GM11168 (cell line): Measurements from ENCODE around the gene PDE2A.

Experiments
- in situ Hi-C: fragments of 300-500 bp; cut with MboI; formaldehyde crosslinking; loops from one replicate; pipeline ENCODE4 v1.12.0; 2022; ENCODE audit warnings: low sequenced_read_pairs; ENCODE audit not compliant: unreplicated experiment

The PDE2A gene

GRCh38 chr11:72673943-72674828 lies at the start of gene PDE2A:
PDE2A (minus strand) TSS chr11:72674422; CDS start chr11:72674207, 215 bp downstream.
- in situ Hi-C loops: no loop called here

DNA sequence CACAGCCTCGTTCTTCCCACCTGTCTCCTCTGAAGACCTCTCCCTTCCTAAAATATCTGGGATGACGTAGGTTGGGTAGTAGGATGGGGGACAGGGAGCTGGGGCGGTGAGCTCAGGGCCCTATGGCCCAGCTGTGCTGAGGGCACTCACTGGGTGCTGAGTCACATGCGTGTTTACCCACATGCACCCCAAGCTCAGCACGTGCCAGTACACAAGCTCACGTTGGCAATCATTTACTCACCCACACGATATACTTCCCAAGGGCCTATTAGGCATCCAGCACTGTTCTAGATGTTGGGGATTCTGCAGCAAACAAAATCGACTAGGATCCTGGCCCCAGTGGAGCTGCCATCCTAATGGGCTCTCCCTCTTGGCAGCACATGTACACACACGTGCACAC lies 49.3 kb upstream of the PDE2A start:
- in situ Hi-C loops: no loop called here

DNA sequence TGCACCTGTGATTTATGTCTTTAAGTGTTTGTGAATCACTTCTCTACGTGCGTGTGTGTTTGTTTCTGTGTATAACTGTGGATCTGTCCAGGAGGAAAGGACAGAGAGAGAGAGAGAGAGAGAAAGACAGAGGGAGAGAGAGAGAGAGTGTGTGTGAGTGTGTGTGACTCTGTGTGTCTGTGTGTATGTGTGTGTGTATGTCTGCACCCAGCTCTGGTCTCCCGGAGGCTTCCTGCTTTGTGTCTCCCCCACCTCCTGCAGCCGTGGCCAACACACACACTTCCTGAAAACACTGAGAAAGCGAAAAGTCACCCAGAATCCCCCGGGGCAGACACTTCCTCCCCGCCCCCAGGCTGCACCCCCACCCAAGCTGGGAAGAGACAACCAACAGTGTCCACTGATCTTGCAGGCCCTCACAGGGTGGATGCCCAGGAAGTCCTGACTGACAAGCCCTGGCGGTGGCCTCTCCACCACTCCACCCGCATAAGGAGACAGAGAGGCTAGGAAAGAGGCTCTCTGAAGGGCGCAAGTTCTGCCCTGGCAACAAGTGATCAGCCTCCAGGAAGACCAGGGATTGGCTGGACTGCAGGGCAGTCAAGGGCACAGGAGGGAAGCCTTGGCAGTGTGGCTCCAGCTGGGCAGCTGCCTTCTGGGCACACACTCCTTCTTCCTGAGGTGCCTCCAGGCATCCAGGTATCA lies 48.0 kb upstream of the PDE2A start:
- in situ Hi-C loops: no loop called here

DNA sequence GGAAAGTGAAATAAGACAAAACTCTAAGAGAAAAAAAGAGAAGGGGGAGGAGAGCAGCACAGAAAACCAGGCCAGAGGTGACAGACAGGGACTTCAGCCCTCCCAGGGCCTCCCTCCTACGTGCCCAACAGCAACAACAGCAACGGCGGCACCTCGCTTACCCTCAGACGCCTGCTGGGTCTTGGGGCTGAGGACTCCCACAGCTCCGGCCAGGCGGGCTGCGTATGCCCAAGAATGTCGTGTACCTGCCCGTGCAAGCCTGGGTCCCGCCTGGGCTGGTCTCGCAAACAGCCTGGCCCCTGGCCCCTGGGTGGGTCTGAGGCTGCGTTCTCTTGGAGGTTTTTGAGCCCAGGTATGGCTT lies 47.4 kb upstream of the PDE2A start:
- in situ Hi-C loops: no loop called here

DNA sequence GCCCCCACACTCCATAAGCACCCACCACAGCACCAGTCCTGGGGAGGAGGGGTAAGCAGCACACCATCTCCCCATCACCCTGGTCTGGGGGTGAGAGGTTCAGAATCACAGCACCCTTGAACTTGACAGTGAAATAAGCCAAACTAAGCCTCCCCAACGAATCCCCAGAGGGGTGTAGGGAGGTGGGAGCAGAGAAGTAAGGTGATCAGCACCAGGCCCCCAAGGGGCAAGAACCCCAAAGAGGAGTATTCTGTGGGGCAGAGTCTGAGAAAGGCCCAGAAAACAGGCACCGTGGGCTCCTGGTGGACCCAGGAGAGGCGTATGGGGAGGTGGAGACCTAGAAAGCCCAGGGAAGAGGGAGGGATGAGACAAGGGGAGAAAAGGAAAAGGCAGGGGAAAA lies 47.1 kb upstream of the PDE2A start:
- in situ Hi-C loops: no loop called here

DNA sequence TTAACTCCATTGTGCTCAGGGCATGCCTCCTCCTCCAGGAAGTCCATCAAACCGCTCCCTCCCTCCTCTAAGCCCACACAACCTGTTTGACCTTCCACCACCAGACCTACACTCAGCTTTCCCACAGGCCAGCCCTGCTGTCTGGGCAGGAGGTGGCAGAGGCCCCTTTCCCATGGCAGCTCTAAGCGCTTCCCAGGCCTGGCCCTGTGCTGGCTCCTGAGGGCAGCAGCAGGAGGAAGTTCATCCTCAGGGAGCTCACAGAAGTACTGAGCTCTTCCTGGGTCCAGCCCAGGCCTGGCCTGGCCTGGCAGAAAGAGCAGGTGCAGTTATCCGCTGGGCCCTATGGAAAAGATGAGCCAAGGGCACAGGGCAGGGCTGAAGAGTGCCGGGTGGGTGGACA lies 46.6 kb upstream of the PDE2A start:
- in situ Hi-C loops: no loop called here

- in situ Hi-C loops: no loop called here
These were observed 45.8 kb upstream of the PDE2A start for GRCh38 chr11:72720047-72720446.

DNA sequence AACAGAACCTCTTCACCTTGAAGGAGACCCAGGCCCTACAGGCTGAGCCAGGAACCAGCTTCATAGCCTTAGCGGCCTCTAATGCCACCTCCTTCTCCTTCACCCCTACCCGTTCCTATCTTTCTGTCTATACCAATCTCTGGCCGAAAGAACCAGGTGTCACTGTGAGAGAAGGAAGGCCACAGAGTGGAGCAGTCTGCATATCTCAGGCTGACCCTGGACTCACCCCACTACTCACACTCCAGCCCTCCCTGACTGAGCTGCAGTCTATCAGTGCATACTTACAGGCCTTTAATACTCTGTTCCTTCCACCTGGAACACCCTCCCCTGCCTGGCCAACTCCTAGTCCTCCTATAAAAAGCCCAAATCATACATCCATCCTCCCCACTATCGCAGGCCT lies 45.3 kb upstream of the PDE2A start:
- in situ Hi-C loops: no loop called here

GRCh38 chr11:72719144-72719543 lies 44.9 kb upstream of the PDE2A start:
- in situ Hi-C loops: no loop called here

DNA sequence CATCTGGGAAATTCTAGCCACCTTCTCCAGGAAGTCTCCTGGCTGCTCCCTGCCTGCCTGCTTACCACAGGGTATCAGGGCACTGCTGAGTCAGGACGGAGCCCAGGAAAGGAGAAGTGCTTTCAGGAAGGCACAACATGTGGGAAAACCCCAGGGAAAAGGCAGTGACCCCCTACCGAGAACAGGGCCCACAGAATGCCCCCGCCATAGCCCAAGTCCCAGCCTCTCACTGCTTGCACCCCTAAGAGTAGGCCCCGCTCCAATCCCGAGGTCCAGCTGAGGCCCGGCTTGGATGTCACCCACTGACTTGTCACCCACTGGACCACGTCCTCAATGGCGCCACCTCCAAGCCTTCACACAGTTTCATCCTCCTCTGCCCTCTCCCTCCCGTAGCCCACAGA lies 43.9 kb upstream of the PDE2A start:
- in situ Hi-C loops: no loop called here

- in situ Hi-C loops: no loop called here
These were observed 42.7 kb upstream of the PDE2A start for GRCh38 chr11:72716788-72717435.

- in situ Hi-C loops: no loop called here
These were observed 42.1 kb upstream of the PDE2A start for GRCh38 chr11:72716290-72716689.

- in situ Hi-C loops: no loop called here
These were observed 38.6 kb upstream of the PDE2A start for GRCh38 chr11:72712841-72713240.

DNA sequence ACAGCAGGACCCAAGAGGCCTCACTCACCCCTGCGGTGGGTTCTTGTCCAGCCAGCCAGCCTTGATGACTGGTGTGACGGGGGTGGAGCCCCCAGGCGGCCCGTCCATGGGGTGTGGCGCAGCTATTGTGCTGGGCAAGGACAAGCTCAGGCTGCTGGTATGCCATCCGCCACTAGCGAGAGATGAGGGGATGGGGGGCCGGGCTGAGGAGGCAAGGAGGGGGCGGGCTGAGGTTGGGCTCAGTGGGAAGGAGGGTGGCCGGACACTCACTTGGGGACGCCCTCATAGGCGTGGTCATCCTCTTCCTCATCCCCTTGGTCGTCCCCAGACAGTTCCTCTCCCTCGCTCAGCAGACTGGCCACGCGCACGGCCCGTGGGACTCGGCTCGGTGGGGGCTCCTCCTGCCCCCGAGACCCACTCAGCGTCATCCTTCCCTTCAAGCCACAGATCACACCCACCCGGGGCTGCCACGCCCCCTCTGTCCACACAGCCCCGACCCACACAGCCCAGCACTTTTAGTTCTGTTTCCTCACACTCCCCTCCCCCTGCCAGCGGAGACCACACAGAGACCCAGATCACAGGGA lies 38.0 kb upstream of the PDE2A start:
- in situ Hi-C loops: no loop called here

GRCh38 chr11:72711141-72711540 lies 36.9 kb upstream of the PDE2A start:
- in situ Hi-C loops: no loop called here

DNA sequence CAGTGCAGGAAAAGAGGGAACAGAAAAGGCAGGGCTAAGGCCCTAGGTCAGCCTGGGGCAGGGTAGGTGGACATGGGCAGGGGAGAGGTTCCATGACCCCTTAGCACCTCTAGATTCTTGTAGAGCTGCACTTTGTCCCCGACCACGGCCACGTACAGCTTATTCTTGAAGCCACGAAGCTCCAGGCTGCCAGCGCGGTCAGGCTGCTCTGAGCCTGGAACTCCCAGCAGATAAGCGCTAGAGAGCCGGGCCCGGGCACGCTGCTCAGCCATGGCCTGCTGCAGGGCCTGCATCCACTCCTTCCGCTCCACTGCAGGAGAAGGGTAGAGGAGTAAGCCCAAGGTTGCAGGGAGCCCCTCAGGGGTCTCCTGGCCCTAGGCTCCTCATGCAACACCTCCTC lies 36.1 kb upstream of the PDE2A start:
- in situ Hi-C loops: no loop called here

DNA sequence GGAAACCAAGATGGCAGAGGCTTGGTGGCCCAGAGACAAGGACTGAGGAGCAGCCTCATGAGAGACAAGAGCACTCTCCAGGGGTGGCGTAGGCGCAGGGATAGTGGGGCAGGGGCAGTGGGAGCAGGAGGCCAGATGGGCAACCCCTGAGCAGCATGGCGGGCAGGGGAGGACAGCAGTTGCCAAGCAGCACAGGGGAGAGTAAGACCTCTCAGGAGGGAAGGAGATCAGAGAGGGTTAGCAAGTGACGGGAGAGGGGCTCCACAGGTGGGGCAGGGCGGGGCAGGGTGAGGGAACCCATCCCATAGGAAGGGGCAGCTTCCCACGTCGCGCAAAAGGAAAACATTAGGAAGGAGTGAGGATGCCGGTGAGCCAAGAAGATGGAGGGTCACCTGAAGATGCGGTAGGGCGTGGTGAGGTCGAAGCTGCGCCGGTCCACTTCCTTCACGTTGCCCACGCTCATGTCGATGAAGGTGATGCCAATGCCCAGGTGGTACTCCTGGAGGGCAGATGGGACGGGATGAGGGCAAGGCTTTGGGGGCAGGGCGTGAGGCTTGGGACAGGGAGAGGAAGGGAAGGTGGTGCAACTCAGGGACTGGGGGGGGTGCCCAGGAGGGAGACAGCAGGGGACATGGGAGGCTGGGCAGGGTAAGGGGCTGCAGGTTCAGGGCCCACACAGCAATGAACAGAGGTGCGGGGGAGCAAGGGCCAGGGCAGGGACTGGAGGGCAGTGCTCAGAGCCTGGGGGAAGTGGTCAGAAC lies 35.4 kb upstream of the PDE2A start:
- in situ Hi-C loops: no loop called here

- in situ Hi-C loops: no loop called here
These were observed 32.8 kb upstream of the PDE2A start for GRCh38 chr11:72707032-72707431.

DNA sequence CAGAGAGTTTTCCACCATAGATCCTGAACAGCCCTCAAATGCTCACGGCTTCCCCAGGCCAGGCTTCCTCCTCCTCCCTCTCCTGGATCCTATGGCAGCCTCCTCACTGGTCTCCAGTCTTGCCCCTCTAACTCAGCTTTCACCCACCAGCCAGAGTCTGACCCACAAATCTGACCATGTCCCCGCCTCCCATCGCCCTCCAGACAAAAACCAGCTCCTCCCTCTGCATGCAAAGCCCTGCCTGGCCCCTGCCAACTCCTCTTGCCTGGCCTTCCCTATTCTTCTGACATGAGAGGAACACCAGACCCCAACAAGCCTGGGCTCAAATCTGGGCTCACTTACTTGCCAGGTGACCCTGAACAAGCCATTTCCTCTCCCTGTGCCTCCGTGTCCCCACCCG lies 32.4 kb upstream of the PDE2A start:
- in situ Hi-C loops: no loop called here
